ENCODE results near the gene LPCAT1. TPM values are rescaled to one million over a fixed set of nuclear protein-coding genes. Genes with fewer than 3 reads are reported as not detected.

LPCAT1 gene
- total and polyA plus RNA-seq, 3 donors from 2014 or later: 21.1 to 27.1 (median 23.9) TPM

DNA sequence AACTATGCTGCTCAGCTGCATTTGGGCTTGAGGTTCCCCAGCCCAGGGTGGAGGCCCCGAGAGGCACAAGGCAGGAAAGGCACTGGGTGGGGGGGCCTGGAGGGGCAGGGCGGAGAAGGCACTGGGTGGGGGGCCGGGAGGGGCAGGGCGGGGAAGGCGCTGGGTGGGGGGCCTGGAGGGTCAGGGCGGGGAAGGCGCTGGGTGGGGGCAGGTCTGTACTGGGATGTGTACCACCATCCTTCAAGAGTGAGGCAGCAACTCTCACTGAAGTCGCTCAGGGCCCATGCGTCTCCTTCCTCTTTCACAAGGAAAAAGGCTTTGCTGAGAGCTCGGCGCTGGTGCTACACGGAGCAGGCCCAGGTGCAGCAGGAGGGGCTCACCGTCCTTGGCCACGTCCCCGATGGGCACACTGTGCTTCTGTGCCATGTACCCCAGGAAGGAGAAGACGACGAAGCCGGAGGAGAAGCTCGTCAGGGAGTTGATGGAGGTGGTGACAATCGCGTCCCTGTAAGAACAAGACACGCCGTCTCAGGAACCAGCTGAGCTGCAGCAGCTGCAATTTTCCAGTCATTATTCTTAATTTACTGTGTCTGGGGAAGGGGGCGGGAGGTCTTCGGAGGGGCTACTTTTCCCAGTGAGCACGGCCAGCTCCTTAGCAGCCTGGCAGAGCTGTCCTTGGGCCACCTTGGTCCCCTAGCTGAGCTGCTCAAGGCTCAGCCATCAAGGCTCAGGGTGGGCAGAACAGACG, 109.3 kb downstream of the LPCAT1 start:
- Histone ChIP-seq H3K4me3 (no peak overlapping the region), H3K4me1 (no peaks in the 10 kb centered on the region), H3K27me3 (no peaks in the 10 kb centered on the region), H3K27ac (no peak overlapping the region), H3K9me3 (no peaks in the 10 kb centered on the region), H3K36me3 (ENCODE audit: low read depth, missing control alignments) (no peaks in the 10 kb centered on the region)
- intact Hi-C loops (cut with DNase I; ENCODE audit: low total_unique reads): no loop called here
- no peak for DNase-seq
- 61 to 66% methylated on average over 25 to 26 of the region's 27 CpGs for WGBS, 2 donors
- TF ChIP-seq POLR2A (IDR thresholded peaks at IDR 0.05) (no peak), CTCF (IDR thresholded peaks at IDR 0.05) (no peak)

GRCh38 chr5:1413611-1414241, 110.0 kb downstream of the LPCAT1 start:
- Histone ChIP-seq H3K27ac (no peak overlapping the region), H3K9me3 (no peaks in the 10 kb centered on the region), H3K27me3 (no peaks in the 10 kb centered on the region), H3K36me3 (ENCODE audit: low read depth, missing control alignments) (no peaks in the 10 kb centered on the region), H3K4me3 (no peak overlapping the region), H3K4me1 (no peaks in the 10 kb centered on the region)
- no peak for DNase-seq
- WGBS, 2 donors: 72% methylated on average over 23 of the region's 23 CpGs; no CpG with 5 or more reads in 1 of the 2 donors
- intact Hi-C loops (cut with DNase I; ENCODE audit: low total_unique reads): no loop called here
- TF ChIP-seq POLR2A (IDR thresholded peaks at IDR 0.05) (no peak), CTCF (IDR thresholded peaks at IDR 0.05) (no peak)

DNA sequence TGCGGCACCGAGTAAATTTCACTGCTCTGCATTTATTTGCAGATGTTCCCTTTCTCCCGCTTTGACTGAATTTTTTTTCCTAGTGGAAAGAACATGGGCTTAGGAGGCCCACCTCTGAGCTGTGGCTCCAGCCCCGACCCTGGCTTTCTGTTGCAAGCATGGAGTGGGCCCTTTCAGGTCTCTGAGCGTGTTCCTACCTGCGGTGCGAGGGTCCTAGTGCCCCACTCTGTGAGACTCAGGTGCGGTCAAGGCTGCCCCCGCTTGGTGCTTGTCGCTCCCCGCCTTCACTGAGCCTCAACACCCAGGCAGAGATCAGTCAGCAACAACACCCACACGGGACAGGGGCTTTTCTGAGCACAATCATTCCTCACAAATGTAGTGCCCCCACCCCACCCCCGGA, 110.5 kb downstream of the LPCAT1 start:
- Histone ChIP-seq H3K4me1 (no peaks in the 10 kb centered on the region), H3K27ac (no peak overlapping the region), H3K4me3 (no peak overlapping the region), H3K36me3 (ENCODE audit: low read depth, missing control alignments) (no peaks in the 10 kb centered on the region), H3K9me3 (no peaks in the 10 kb centered on the region), H3K27me3 (no peaks in the 10 kb centered on the region)
- 61 to 63% methylated on average over 12 to 13 of the region's 13 CpGs for WGBS, 2 donors
- intact Hi-C loops (cut with DNase I; ENCODE audit: low total_unique reads): no loop called here
- TF ChIP-seq CTCF (IDR thresholded peaks at IDR 0.05) (no peak), POLR2A (IDR thresholded peaks at IDR 0.05) (no peak)
- DNase-seq: no peak

DNA sequence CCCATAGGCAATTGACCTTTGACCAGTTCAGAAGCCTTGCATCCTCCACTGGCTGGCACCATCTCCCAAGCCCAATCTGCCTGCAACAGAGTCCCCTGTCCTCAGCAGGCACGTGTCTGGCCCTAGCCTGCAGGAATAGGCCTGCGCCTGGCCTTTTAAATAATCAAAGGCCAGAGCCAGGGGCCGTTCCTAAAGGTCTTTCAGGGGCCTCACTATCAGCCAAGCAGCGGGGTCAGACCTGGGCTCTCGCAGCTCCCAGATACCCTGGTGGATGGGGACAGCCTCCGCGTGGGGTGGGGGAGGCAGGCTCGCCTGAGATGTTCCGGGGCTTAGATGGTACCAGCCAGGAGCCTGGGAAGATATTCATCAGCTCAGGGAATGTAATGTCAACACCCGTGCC, 111.1 kb downstream of the LPCAT1 start:
- no peak overlapping the region for H3K27ac ChIP-seq
- TF ChIP-seq POLR2A (IDR thresholded peaks at IDR 0.05) (no peak), CTCF (IDR thresholded peaks at IDR 0.05) (no peak)
- no peak overlapping the region for H3K4me3 ChIP-seq
- no peaks in the 10 kb centered on the region for H3K36me3 ChIP-seq (ENCODE audit: low read depth, missing control alignments)
- no peaks in the 10 kb centered on the region for H3K4me1 ChIP-seq
- H3K27me3 ChIP-seq: no peaks in the 10 kb centered on the region
- no peaks in the 10 kb centered on the region for H3K9me3 ChIP-seq
- intact Hi-C loops (cut with DNase I; ENCODE audit: low total_unique reads): no loop called here
- 40 to 51% methylated on average over 10 of the region's 10 CpGs for WGBS, 2 donors
- no peak for DNase-seq

Data from testis (tissue), 3 donors.